ENCODE measurements around the gene TTC38.

The TTC38 gene

DNA sequence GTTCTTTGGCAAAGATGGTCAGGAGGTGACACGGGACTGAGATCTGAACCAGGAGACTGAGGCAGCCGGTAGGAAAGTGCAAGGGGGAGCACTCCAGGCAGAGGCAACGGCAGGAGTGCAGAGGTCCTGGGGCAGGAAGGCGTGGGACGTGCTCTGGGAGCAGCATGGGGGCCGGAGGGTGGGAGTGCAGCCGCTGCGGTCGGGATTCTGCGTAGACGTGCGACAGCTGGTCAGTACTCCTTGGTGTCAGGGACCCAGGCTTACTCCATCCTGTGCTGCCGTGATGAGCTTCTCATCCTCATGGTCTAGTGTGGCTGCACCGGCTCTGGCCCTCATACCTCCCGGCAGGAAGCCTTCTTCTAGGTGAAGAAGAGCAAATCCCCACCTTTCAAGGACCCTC is 50.8 kb downstream of the TTC38 start:
- no peak overlapping the region for H3K27ac ChIP-seq (ENCODE audit: low read depth, low read length)
- H3K36me3 ChIP-seq (ENCODE audit: insufficient read depth, low read length), result 0 out of 2 replicates have a peak, but pooled peaks cover 3% of the 10 kb centered on the region
- no peak overlapping the region for H3K4me3 ChIP-seq (ENCODE audit: low read depth, low read length)
- no peaks in the 10 kb centered on the region for H3K79me2 ChIP-seq (ENCODE audit: control insufficient read depth, insufficient read depth, low read length, unreplicated experiment)
- H3K4me1 ChIP-seq (ENCODE audit: control insufficient read depth, insufficient read depth, low read length, unreplicated experiment), result no peaks in the 10 kb centered on the region
- H2AFZ ChIP-seq (ENCODE audit: low read length, unreplicated experiment), result no peak overlapping the region
- H3K27me3 ChIP-seq (ENCODE audit: insufficient read depth, low read length), result no peaks in the 10 kb centered on the region

DNA sequence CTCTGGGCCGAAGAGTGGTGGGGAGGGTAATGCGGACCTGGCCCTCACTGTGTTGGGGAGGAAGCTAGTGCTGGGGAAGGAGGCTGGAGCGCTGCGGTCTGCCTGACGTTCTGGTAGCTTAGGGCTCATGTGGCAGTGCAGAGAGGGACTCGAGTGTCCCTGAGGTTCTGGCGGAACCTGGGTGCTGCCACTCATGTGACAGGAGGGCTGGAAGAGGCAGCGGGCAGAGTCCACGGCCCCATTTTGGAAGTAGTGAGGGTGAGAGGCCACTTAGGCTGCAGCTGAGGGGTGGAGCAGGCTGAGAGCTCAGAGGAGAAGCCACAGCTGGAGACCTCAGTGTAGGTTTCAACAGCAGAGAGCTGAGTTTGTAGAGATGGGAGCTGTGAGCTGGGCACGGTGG is 51.5 kb downstream of the TTC38 start:
- 0 out of 2 replicates have a peak, but pooled peaks cover 3% of the 10 kb centered on the region for H3K36me3 ChIP-seq (ENCODE audit: insufficient read depth, low read length)

DNA sequence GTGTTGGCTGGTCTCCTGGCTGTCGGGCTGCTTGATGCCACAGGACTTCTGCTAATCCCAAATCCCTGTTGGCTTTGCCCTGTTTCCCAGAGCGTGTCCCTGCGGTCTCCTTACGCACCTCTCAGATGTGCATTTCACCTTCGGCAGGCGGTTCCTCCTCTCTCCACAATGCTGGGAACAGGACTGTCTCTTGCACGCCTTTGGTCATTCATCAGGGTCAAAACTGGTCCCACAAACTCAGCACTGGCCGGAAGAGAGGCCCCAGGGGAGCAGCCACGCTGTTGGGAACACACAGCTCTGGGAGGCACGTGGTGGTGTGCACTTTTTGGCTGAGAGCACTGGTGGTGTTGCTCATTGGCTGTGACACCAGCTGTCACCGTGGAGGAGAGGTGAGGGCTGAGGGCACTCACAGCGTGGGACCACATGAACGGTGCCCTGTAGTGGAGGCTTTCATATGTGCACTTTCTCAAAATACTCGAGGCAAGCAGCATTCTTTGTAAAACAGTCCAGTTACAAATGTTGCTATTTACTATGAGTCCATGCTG is 52.4 kb downstream of the TTC38 start:
- Histone ChIP-seq H3K79me2 (ENCODE audit: control insufficient read depth, insufficient read depth, low read length, unreplicated experiment) (no peaks in the 10 kb centered on the region), H3K36me3 (ENCODE audit: insufficient read depth, low read length) (0 out of 2 replicates have a peak, but pooled peaks cover 3% of the 10 kb centered on the region), H3K4me1 (ENCODE audit: control insufficient read depth, insufficient read depth, low read length, unreplicated experiment) (no peaks in the 10 kb centered on the region), H3K27ac (ENCODE audit: low read depth, low read length) (no peak overlapping the region), H2AFZ (ENCODE audit: low read length, unreplicated experiment) (no peak overlapping the region), H3K27me3 (ENCODE audit: insufficient read depth, low read length) (no peaks in the 10 kb centered on the region), H3K4me3 (ENCODE audit: low read depth, low read length) (no peak overlapping the region)

More for the DNA sequence above, 51.5 kb downstream of the TTC38 start:
- Histone ChIP-seq H3K27me3 (ENCODE audit: insufficient read depth, low read length) (no peaks in the 10 kb centered on the region), H3K27ac (ENCODE audit: low read depth, low read length) (no peak overlapping the region), H3K4me3 (ENCODE audit: low read depth, low read length) (no peak overlapping the region), H3K4me1 (ENCODE audit: control insufficient read depth, insufficient read depth, low read length, unreplicated experiment) (no peaks in the 10 kb centered on the region), H3K79me2 (ENCODE audit: control insufficient read depth, insufficient read depth, low read length, unreplicated experiment) (no peaks in the 10 kb centered on the region), H2AFZ (ENCODE audit: low read length, unreplicated experiment) (no peak overlapping the region)

DNA sequence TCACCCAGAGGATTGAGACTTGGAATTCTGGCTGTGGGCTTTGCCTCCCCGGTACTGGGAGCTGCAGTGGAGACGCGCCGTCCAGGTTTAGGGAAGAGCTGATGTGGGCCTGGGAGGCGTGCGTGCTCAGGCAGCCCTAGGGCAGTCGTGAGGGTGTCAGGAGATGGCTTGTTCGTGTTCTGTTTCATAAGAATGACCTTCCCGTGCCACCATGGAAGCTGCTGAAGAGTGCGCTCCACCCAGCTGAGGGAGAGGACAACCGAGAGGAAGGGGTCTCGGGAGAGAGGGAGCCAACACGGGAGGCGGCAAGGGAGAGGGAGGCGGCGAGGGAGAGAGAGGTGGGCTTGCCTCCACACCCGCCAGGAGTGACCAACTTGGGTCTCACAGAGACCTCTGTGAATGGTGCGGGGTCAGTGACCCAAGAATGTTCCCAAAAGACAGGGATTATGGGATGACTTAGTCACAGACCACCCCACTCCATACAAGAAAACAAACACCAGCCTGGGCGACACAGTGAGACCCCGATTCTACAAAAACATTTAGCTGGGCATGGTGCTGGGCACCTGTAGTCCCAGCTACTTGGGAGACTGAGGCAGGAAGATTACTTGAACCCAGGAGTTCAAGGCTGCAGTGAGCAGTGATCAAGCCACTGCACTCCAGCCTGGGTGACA is 53.0 kb downstream of the TTC38 start:
- no peaks in the 10 kb centered on the region for H3K36me3 ChIP-seq (ENCODE audit: insufficient read depth, low read length)
- no peak overlapping the region for H2AFZ ChIP-seq (ENCODE audit: low read length, unreplicated experiment)
- no peaks in the 10 kb centered on the region for H3K4me1 ChIP-seq (ENCODE audit: control insufficient read depth, insufficient read depth, low read length, unreplicated experiment)
- no peak overlapping the region for H3K4me3 ChIP-seq (ENCODE audit: low read depth, low read length)
- no peaks in the 10 kb centered on the region for H3K27me3 ChIP-seq (ENCODE audit: insufficient read depth, low read length)
- no peaks in the 10 kb centered on the region for H3K79me2 ChIP-seq (ENCODE audit: control insufficient read depth, insufficient read depth, low read length, unreplicated experiment)
- H3K27ac ChIP-seq (ENCODE audit: low read depth, low read length), result no peak overlapping the region

DNA sequence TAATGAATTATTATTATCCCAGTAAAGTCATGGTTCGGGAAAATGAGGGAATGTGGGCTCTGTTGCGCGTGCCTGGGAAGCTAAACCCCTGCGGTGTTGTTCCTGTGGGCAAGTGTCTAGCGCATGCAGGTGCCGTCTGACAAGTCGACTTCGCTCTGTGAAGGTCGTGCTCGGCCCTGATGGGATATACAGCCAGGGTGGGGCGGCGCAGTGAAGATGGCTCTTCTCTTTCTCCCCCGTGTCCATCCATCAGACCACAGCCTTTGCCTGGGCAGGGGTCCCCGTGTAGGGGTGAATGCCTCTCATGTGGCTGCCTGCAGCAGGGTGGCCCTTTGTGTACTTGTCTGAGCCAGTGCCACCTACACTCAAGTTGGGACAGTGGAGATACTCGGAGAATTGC is 54.9 kb downstream of the TTC38 start:
- no peaks in the 10 kb centered on the region for H3K36me3 ChIP-seq (ENCODE audit: insufficient read depth, low read length)
- H2AFZ ChIP-seq (ENCODE audit: low read length, unreplicated experiment), result no peak overlapping the region
- H3K79me2 ChIP-seq (ENCODE audit: control insufficient read depth, insufficient read depth, low read length, unreplicated experiment), result no peaks in the 10 kb centered on the region
- no peaks in the 10 kb centered on the region for H3K27me3 ChIP-seq (ENCODE audit: insufficient read depth, low read length)
- no peak overlapping the region for H3K27ac ChIP-seq (ENCODE audit: low read depth, low read length)
- H3K4me3 ChIP-seq (ENCODE audit: low read depth, low read length), result no peak overlapping the region
- H3K4me1 ChIP-seq (ENCODE audit: control insufficient read depth, insufficient read depth, low read length, unreplicated experiment), result no peaks in the 10 kb centered on the region

DNA sequence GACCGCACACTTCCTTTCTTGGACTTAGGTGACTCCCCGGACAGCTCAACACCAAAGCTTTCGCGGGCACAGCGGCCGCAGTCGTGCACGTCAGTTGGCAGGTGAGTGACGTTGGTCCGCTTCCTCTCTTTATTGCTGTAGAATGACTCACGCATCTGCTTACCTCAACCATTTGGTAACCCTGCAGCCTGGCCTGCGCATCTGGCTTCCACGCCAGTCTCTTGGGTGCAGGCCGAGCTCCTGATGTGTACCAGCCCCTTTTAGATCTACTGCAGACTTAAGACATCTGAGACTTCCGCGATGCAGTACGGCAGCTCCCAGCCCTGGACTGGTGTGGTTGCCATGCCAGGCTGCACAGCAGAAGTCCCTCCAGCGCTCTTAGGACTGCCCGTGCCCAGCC is 55.4 kb downstream of the TTC38 start:
- Histone ChIP-seq H3K4me1 (ENCODE audit: control insufficient read depth, insufficient read depth, low read length, unreplicated experiment) (no peaks in the 10 kb centered on the region), H3K79me2 (ENCODE audit: control insufficient read depth, insufficient read depth, low read length, unreplicated experiment) (no peaks in the 10 kb centered on the region), H3K27ac (ENCODE audit: low read depth, low read length) (no peak overlapping the region), H3K36me3 (ENCODE audit: insufficient read depth, low read length) (no peaks in the 10 kb centered on the region), H2AFZ (ENCODE audit: low read length, unreplicated experiment) (no peak overlapping the region), H3K27me3 (ENCODE audit: insufficient read depth, low read length) (no peaks in the 10 kb centered on the region), H3K4me3 (ENCODE audit: low read depth, low read length) (no peak overlapping the region)

DNA sequence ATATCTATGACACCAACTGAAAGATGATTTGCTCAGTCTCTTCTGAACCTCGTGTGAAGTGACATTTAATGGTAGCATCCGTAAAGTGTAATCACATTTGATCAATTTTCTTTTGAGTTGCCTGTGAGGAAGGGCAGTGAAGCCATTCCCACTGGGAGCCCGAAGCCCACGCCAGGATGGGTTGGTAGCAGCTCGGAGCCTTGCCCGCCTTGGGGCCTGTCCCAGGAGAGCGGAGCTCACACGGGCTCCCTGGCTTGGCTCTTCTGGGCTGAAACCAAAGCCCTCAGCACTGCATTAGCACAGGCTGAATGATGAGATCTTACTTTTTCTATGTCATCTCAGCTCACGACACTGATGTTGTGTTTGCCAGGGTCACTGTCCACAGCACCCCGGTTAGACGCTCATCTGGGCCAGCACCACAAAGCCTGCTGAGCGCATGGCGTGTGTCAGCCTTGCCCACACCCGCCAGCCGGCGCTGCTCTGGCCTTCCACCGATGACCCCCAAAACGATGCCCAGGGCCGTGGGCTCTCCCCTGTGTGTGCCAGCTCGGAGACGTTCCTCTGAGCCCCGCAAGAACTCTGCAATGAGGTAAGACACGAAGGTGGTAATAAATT is 58.4 kb downstream of the TTC38 start:
- Histone ChIP-seq H2AFZ (ENCODE audit: low read length, unreplicated experiment) (no peak overlapping the region), H3K79me2 (ENCODE audit: control insufficient read depth, insufficient read depth, low read length, unreplicated experiment) (no peaks in the 10 kb centered on the region), H3K36me3 (ENCODE audit: insufficient read depth, low read length) (no peaks in the 10 kb centered on the region), H3K4me3 (ENCODE audit: low read depth, low read length) (no peak overlapping the region), H3K4me1 (ENCODE audit: control insufficient read depth, insufficient read depth, low read length, unreplicated experiment) (no peaks in the 10 kb centered on the region), H3K27ac (ENCODE audit: low read depth, low read length) (no peak overlapping the region), H3K27me3 (ENCODE audit: insufficient read depth, low read length) (no peaks in the 10 kb centered on the region)

DNA sequence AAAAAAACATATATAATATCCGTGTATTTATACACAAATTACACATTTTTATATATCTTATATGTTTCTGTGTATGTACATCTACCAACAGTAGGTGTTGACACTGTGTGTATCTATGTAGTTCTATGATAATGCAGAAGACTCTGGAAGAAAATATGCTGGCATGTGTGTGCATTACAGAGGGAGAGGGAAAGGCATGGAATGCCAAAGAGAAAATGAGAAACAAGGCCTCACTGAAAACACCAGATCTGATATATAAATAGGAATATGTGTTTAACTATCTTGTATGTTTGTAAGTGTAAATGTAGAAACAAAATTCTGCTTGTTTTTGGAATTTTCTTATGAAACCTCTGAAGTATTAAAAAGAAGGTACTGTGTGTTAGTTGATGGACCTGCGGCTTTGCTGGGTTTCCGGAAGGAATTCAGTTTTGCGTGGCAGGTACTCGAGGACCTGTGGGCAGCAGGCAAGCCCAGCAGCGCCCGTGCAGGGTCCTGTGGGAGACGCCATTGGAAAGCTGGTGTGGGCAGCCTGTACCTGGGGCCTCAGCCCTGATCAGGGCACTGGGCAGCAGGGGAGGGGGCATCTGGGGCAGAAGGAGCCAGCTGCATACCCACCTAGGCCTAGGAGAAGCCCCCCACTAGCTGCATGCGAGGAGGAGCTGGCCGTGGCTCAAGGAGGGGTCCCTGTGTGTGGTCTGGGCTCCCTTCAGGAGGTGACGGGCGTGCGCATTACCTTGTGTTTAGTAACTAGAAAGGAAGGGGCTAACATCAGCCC is 60.1 kb downstream of the TTC38 start:
- no peak overlapping the region for H3K4me3 ChIP-seq (ENCODE audit: low read depth, low read length)
- no peak overlapping the region for H3K27ac ChIP-seq (ENCODE audit: low read depth, low read length)
- no peaks in the 10 kb centered on the region for H3K4me1 ChIP-seq (ENCODE audit: control insufficient read depth, insufficient read depth, low read length, unreplicated experiment)
- no peaks in the 10 kb centered on the region for H3K79me2 ChIP-seq (ENCODE audit: control insufficient read depth, insufficient read depth, low read length, unreplicated experiment)
- no peak overlapping the region for H2AFZ ChIP-seq (ENCODE audit: low read length, unreplicated experiment)
- no peaks in the 10 kb centered on the region for H3K27me3 ChIP-seq (ENCODE audit: insufficient read depth, low read length)
- no peaks in the 10 kb centered on the region for H3K36me3 ChIP-seq (ENCODE audit: insufficient read depth, low read length)

DNA sequence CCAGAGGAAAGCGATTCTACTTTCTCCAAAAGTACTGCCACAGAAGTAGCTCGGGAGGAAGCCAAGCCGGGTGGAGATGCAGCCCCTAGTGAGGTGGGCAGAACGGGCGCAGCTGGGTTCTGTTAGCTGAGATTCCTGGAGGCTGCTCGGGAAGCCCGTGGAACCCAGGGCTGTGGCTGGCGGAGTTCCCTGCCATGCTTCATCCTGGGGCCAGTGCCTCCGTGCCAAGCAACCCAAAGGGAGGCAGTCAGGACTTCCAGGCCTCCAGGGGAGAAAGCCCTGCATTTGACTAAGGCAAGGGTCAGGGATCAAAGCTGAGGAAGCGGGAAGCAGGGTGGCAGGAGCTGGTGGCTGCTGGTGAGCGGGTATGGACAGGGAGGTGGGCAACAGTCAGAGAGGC is 61.0 kb downstream of the TTC38 start:
- Histone ChIP-seq H3K27me3 (ENCODE audit: insufficient read depth, low read length) (no peaks in the 10 kb centered on the region), H3K27ac (ENCODE audit: low read depth, low read length) (no peak overlapping the region), H3K79me2 (ENCODE audit: control insufficient read depth, insufficient read depth, low read length, unreplicated experiment) (no peaks in the 10 kb centered on the region), H3K4me1 (ENCODE audit: control insufficient read depth, insufficient read depth, low read length, unreplicated experiment) (no peaks in the 10 kb centered on the region), H3K36me3 (ENCODE audit: insufficient read depth, low read length) (no peaks in the 10 kb centered on the region), H2AFZ (ENCODE audit: low read length, unreplicated experiment) (no peak overlapping the region), H3K4me3 (ENCODE audit: low read depth, low read length) (no peak overlapping the region)

DNA sequence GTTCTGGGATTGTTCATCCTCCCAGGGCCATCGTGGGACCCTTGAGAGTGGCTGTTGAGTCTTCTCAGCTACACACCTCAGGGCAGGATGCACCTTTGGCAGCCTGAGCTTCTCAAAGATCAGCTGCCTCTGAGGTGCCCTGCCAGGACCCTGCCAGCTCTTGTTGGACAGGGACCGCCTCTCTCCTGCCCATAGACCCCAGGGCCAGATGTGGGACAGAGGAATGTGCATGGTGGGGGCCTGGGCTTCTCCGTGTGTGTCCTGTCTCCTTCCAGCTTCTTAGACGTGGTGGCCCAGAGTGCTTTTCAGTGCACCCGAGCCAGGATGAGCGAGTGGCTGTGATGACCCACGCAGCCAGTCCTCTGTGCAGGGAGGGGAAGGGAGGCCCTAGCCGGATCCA is 61.8 kb downstream of the TTC38 start:
- Histone ChIP-seq H3K4me1 (ENCODE audit: control insufficient read depth, insufficient read depth, low read length, unreplicated experiment) (no peaks in the 10 kb centered on the region), H3K4me3 (ENCODE audit: low read depth, low read length) (no peak overlapping the region), H3K36me3 (ENCODE audit: insufficient read depth, low read length) (no peaks in the 10 kb centered on the region), H3K27me3 (ENCODE audit: insufficient read depth, low read length) (no peaks in the 10 kb centered on the region), H3K27ac (ENCODE audit: low read depth, low read length) (no peak overlapping the region), H2AFZ (ENCODE audit: low read length, unreplicated experiment) (no peak overlapping the region), H3K79me2 (ENCODE audit: control insufficient read depth, insufficient read depth, low read length, unreplicated experiment) (no peaks in the 10 kb centered on the region)

All from ACC112 (cell line).